Calu3 (cell line): ENCODE data around the gene NUP155. TPM values are rescaled to one million over a fixed set of nuclear protein-coding genes. Genes with fewer than 3 reads are reported as not detected.
"Not testable (repeated sequence)": the region's sequence is repeated elsewhere in the genome, so short reads cannot be mapped to it uniquely, and the experiment has no call there.

Experiments used
- Bru-seq: library from RNA; stranded (reverse); fragments of 400-500 nt; gene quantifications from one replicate; lab custom pipeline; 2021; lab: Mats Ljungman, UMichigan
- BruChase-seq, 2 experiments: library from RNA; stranded (reverse); fragments of 400-500 nt; gene quantifications; one replicate each; lab custom pipeline; 2021; lab: Mats Ljungman, UMichigan
- BruUV-seq: library from RNA; stranded (reverse); fragments of 400-500 nt; replicated peaks from 2 replicates; lab custom pipeline; 2021; lab: Mats Ljungman, UMichigan
- CTCF ChIA-PET: fragments of 300-600 bp; sonication (Branson Sonifier 250); formaldehyde crosslinking; loops from one replicate; lab custom pipeline; 2022; ENCODE audit warnings: antibody characterized with exemption; lab: Charles Lee
- DNase-seq: peaks from one replicate; pipeline ENCODE4 v3.0.0; 2022
- H3K27ac Mint-ChIP-seq: one replicate; pipeline ENCODE4 v1.8.0; 2022; ENCODE audit warnings: mixed read lengths; ENCODE audit not compliant: unreplicated experiment
- H3K27me3 Mint-ChIP-seq: one replicate; pipeline ENCODE4 v1.8.0; 2022; ENCODE audit warnings: mixed read lengths; ENCODE audit not compliant: unreplicated experiment
- H3K36me3 Mint-ChIP-seq: one replicate; pipeline ENCODE4 v1.8.0; 2022; ENCODE audit warnings: mild to moderate bottlenecking, moderate library complexity, mixed read lengths; ENCODE audit not compliant: insufficient read depth, unreplicated experiment
- H3K4me1 Mint-ChIP-seq: one replicate; pipeline ENCODE4 v1.8.0; 2022; ENCODE audit warnings: mild to moderate bottlenecking, low read depth, mixed read lengths; ENCODE audit not compliant: unreplicated experiment
- H3K4me3 Mint-ChIP-seq: one replicate; pipeline ENCODE4 v1.8.0; 2022; ENCODE audit warnings: mild to moderate bottlenecking, low read depth, moderate library complexity, mixed read lengths; ENCODE audit not compliant: unreplicated experiment
- H3K9me3 Mint-ChIP-seq: one replicate; pipeline ENCODE4 v1.8.0; 2022; ENCODE audit warnings: low read depth, mixed read lengths; ENCODE audit not compliant: unreplicated experiment
- CTCF ChIP-seq: fragments of 200-600 bp; IDR thresholded peaks from one replicate; pipeline ENCODE4 v1.8.0; 2022; ENCODE audit warnings: antibody characterized with exemption; ENCODE audit not compliant: unreplicated experiment
- intact Hi-C: fragments of 100-400 bp; cut with micrococcal nuclease; formaldehyde crosslinking; loops from one replicate; pipeline ENCODE4 v1.10.0; 2022; ENCODE audit not compliant: unreplicated experiment
- long read RNA-seq: library from polyadenylated mRNA; stranded (forward); transcript quantifications from one replicate; pipeline ENCODE4 v2.0.0, GENCODE V29; 2022
- total RNA-seq: library from RNA; stranded (reverse); gene quantifications from 2 replicates; pipeline ENCODE4 v1.2.3, GENCODE V29; 2022

NUP155 gene
- total RNA-seq (45.4 and 47.2 TPM in 2 replicates), Bru-seq, nascent RNA (percentile 86 among the genes with signal in this experiment), BruChase-seq, experiment 1, labeled RNA remaining after a 6-hour chase (percentile 85 among the genes with signal in this experiment), BruChase-seq, experiment 2, labeled RNA remaining after a 2-hour chase (percentile 81 among the genes with signal in this experiment)
- long read RNA-seq, full-length matches to known transcripts, result 11 of 19 reads
- long read RNA-seq, partial matches to known transcripts, result 2 of 19 reads
- long read RNA-seq, other reads (novel, unspliced or antisense), result 6 of 19 reads

GRCh38 chr5:37370864-37371726, at the start of gene NUP155:
Gene NUP155 (minus strand): TSS chr5:37371106. CDS start chr5:37370977, 129 bp downstream.
- Mint-ChIP-seq H3K4me1 (peaks cover 21% of the 10 kb centered on the region), H3K4me3 (peak within 1 kb of the TSS; percentile 99), H3K27me3 (no peaks in the 10 kb centered on the region), H3K36me3 (peaks cover 49% of the 10 kb centered on the region), H3K27ac (peak within 1 kb of the TSS; percentile 98), H3K9me3 (no peaks in the 10 kb centered on the region)
- CTCF ChIA-PET, result interaction anchor here (0.6 to 0.9 kb wide), 4 partner anchors 8 to 722 kb away, joined by 3 to 4 read pairs (median 3); partner anchors contain the start of gene WDR70
- DNase-seq, result peak; percentile 90
- BruUV-seq, result TSS peak; percentile 94
- intact Hi-C loops, result no loop called here
- TF ChIP-seq CTCF, result no peak

GRCh38 chr5:37417347-37417746, 46.4 kb upstream of the NUP155 start:
- intact Hi-C loops, result loop anchor here (10.0 kb wide), 2 partner anchors 207 to 297 kb away; no protein-coding TSS in a partner anchor
- no peaks in the 10 kb centered on the region for H3K36me3 Mint-ChIP-seq
- TF ChIP-seq CTCF, result no peak
- CTCF ChIA-PET, result no interaction called here
- H3K4me3 Mint-ChIP-seq, result no peak overlapping the region
- H3K4me1 Mint-ChIP-seq, result no peaks in the 10 kb centered on the region
- BruUV-seq, result no TSS peak
- H3K27me3 Mint-ChIP-seq, result no peaks in the 10 kb centered on the region
- H3K27ac Mint-ChIP-seq, result no peak overlapping the region
- no peaks in the 10 kb centered on the region for H3K9me3 Mint-ChIP-seq
- no peak for DNase-seq

- H3K27ac Mint-ChIP-seq, H3K4me1 Mint-ChIP-seq, H3K27me3 Mint-ChIP-seq, H3K36me3 Mint-ChIP-seq, BruUV-seq, CTCF ChIA-PET, DNase-seq, H3K4me3 Mint-ChIP-seq, H3K9me3 Mint-ChIP-seq: not testable (repeated sequence)
- intact Hi-C loops, result loop anchor here (10.0 kb wide), 2 partner anchors 209 to 299 kb away; no protein-coding TSS in a partner anchor
Observed at GRCh38 chr5:37415456-37415855, 44.5 kb upstream of the NUP155 start.

GRCh38 chr5:37412515-37412914, 41.6 kb upstream of the NUP155 start:
- CTCF ChIA-PET, result interaction anchor here (0.8 to 1.3 kb wide), 8 partner anchors 85 to 782 kb away, joined by 3 to 7 read pairs (median 3); no protein-coding TSS in a partner anchor
- Mint-ChIP-seq H3K27ac (no peak overlapping the region), H3K4me3 (no peak overlapping the region), H3K27me3 (no peaks in the 10 kb centered on the region), H3K9me3 (no peaks in the 10 kb centered on the region), H3K36me3 (no peaks in the 10 kb centered on the region), H3K4me1 (no peaks in the 10 kb centered on the region)
- BruUV-seq, result no TSS peak
- intact Hi-C loops, result loop anchor here (10.0 kb wide), 2 partner anchors 212 to 302 kb away; no protein-coding TSS in a partner anchor
- TF ChIP-seq CTCF, result no peak
- no peak for DNase-seq
